ENCODE data around the gene DHX35.

The DHX35 gene

GRCh38 chr20:38937000-38937399 lies 25.1 kb upstream of the DHX35 start:
- no peaks in the 10 kb centered on the region for H3K9me3 Mint-ChIP-seq
- no peak for TF ChIP-seq CTCF (IDR thresholded peaks at IDR 0.05)
- H3K27ac Mint-ChIP-seq, result peak overlapping the region; percentile 86
- H3K27me3 Mint-ChIP-seq (ENCODE audit: low read depth, poor library complexity), result no peaks in the 10 kb centered on the region
- H3K4me1 Mint-ChIP-seq, result peaks cover 32% of the 10 kb centered on the region
- H3K36me3 Mint-ChIP-seq (ENCODE audit: low read depth), result peaks cover 46% of the 10 kb centered on the region
- no peak for DNase-seq
- no peak overlapping the region for H3K4me3 Mint-ChIP-seq

- DNase-seq, result no peak
- no peak overlapping the region for H3K4me3 Mint-ChIP-seq
- H3K36me3 Mint-ChIP-seq (ENCODE audit: low read depth), result peaks cover 55% of the 10 kb centered on the region
- no peaks in the 10 kb centered on the region for H3K27me3 Mint-ChIP-seq (ENCODE audit: low read depth, poor library complexity)
- TF ChIP-seq CTCF (IDR thresholded peaks at IDR 0.05), result no peak
- no peaks in the 10 kb centered on the region for H3K9me3 Mint-ChIP-seq
- H3K4me1 Mint-ChIP-seq, result peaks cover 32% of the 10 kb centered on the region
- no peak overlapping the region for H3K27ac Mint-ChIP-seq
Measured at GRCh38 chr20:38937978-38938473, 24.1 kb upstream of the DHX35 start.

GRCh38 chr20:38939686-38940085 lies 22.5 kb upstream of the DHX35 start:
- Mint-ChIP-seq H3K27me3 (ENCODE audit: low read depth, poor library complexity) (no peaks in the 10 kb centered on the region), H3K9me3 (no peaks in the 10 kb centered on the region), H3K4me3 (no peak overlapping the region), H3K36me3 (ENCODE audit: low read depth) (peaks cover 53% of the 10 kb centered on the region), H3K27ac (peak overlapping the region; percentile 27), H3K4me1 (peaks cover 32% of the 10 kb centered on the region)
- DNase-seq, result no peak
- no peak for TF ChIP-seq CTCF (IDR thresholded peaks at IDR 0.05)

GRCh38 chr20:38940644-38941043 lies 21.5 kb upstream of the DHX35 start:
- H3K27me3 Mint-ChIP-seq (ENCODE audit: low read depth, poor library complexity), result no peaks in the 10 kb centered on the region
- H3K27ac Mint-ChIP-seq, result no peak overlapping the region
- peaks cover 30% of the 10 kb centered on the region for H3K4me1 Mint-ChIP-seq
- peaks cover 55% of the 10 kb centered on the region for H3K36me3 Mint-ChIP-seq (ENCODE audit: low read depth)
- no peak for TF ChIP-seq CTCF (IDR thresholded peaks at IDR 0.05)
- no peaks in the 10 kb centered on the region for H3K9me3 Mint-ChIP-seq
- no peak overlapping the region for H3K4me3 Mint-ChIP-seq
- no peak for DNase-seq

GRCh38 chr20:38941726-38942389 lies 20.3 kb upstream of the DHX35 start:
- TF ChIP-seq CTCF (IDR thresholded peaks at IDR 0.05), result no peak
- Mint-ChIP-seq H3K36me3 (ENCODE audit: low read depth) (peaks cover 57% of the 10 kb centered on the region), H3K4me1 (peaks cover 21% of the 10 kb centered on the region), H3K9me3 (no peaks in the 10 kb centered on the region), H3K27ac (peak overlapping the region; percentile 75), H3K4me3 (no peak overlapping the region), H3K27me3 (ENCODE audit: low read depth, poor library complexity) (no peaks in the 10 kb centered on the region)
- no peak for DNase-seq

GRCh38 chr20:38945012-38945411 lies 17.1 kb upstream of the DHX35 start:
- Mint-ChIP-seq H3K36me3 (ENCODE audit: low read depth) (peaks cover 66% of the 10 kb centered on the region), H3K27ac (no peak overlapping the region), H3K4me1 (no peaks in the 10 kb centered on the region), H3K27me3 (ENCODE audit: low read depth, poor library complexity) (no peaks in the 10 kb centered on the region), H3K4me3 (no peak overlapping the region), H3K9me3 (no peaks in the 10 kb centered on the region)
- DNase-seq, result no peak
- TF ChIP-seq CTCF (IDR thresholded peaks at IDR 0.05), result no peak
